Measurements from ENCODE around the gene OGFOD3.

The OGFOD3 gene

DNA sequence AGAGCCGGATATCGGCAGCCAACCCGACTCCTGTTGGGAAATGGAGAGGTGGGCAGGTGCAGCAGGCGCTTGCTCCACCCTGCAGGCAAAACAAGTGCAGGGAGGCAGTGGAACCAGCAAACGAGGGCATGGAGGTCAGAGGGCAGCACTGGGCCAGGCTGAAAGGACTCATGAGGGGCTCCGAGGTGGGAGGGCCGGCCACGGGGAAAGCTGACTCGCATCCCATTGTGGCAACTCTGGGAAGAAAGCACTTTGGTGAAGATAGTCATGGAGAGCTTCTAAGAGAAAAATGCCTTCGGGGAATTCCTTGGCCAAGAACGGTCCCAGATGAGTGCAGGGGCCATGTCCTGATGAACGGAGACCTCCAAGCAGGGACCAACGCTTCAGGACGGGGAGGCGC, 27.7 kb upstream of the OGFOD3 start:
- no peak for DNase-seq

DNA sequence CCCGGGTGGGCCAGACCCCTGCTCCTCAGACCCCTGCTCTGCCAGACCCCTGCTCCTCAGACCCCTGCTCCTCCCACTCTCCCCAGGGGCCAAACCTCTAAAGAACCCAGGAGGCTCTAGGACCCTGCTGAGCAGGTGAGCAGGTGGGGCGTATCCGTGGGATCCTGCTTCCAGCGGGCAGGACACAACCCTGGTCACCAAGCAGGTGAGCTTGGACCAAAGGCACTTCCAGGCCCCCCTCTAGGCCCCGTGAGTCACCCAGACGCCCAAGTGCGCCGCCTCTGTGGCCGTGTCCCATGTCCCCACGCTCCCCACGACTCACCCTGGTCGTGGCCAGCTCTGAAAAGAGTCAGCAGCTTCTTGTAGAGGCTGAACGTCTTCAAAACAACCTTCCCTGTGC, 27.2 kb upstream of the OGFOD3 start:
- DNase-seq = no peak

DNA sequence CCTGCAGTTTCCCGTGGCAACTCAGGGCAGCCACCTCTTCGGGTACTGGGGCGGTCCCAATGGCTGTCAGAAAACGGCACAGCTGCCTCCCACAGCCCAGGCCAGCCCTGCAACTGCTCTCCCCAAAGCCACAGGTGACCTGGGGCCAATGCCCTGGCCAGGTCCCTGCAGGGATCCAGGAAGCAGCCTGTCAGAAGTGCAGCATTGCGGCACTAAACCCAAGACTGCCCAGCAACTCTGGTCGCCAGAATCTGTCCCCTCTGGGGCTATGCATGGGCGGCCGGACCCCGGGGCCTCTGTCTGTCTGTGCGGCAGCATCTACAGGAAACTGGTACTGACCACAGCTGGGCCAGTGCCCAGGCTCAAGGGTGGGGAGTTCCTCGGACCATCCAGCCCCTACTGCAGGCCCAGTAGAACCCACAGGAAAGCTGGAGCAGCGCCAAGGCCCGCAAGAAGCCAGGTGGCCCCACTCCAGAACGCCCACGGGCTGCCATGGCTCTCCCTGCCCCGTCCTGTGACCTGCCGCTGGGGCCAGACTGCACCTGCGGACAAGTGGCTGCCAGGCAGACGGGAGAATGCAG, 26.6 kb upstream of the OGFOD3 start:
- no peak for DNase-seq

DNA sequence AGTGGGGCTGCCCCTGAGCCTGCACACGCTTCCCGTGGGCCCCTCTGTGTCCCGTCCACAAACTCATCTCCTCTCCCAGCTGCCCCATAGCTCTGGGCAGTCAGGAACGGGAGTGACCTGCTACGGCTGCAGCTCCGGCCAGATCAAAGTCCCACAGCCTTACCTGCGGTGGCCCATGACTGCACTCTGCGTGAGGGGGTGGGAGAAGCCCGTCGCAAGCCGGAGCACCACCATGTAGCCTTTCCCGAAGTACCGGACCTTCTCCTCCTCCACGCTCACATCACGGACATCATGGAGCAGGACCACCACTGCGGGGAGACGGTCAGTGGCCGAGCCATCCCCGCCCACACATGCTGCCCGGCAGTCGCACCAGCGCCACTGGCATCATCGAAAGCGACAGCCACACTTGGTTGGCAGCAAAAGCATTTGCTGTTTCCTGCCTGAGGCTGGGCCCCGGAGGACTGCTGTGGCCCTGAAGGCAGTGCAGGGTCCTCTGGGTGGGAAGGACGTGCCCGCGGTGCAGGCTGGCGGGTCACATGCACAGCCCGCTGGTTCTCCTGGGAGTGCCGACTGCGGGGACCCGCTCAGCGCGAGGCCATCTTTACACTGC, 26.0 kb upstream of the OGFOD3 start:
- no peak for DNase-seq

DNA sequence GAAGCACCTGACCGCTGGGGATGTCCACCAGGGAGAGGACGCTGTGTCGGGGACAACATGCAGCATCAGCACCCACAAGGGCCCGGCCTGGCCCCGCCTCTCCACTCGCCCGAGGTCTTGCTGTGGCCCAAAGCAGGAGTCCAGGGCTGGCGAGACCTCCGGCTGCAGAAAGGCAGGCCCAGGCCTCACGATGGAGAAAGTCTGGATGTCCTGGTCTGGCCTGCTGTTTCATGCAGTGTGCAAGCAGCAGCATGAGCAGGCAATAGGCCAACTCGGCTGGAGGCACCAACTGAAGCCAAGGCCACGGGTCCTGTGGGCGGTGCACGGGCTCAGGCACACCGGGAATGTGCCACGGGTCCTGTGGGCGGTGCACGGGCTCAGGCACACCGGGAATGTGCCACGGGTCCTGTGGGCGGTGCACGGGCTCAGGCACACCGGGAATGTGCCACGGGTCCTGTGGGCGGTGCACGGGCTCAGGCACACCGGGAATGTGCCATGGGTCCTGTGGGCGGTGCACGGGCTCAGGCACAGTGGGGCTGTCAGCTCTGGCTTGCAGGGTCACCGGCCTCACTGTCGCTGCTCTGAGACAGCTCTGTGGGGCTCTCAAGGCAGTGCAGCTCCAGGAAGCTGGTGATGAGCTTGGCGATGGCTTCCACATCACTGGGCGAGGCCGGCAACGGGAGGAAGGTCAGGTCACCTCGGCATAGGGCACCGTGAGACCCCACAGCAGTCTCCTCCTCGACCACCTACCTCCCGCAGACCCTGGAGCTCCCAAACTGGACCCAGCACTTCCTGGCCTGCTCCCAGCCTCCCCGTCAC, 25.3 kb upstream of the OGFOD3 start:
- DNase-seq = no peak

DNA sequence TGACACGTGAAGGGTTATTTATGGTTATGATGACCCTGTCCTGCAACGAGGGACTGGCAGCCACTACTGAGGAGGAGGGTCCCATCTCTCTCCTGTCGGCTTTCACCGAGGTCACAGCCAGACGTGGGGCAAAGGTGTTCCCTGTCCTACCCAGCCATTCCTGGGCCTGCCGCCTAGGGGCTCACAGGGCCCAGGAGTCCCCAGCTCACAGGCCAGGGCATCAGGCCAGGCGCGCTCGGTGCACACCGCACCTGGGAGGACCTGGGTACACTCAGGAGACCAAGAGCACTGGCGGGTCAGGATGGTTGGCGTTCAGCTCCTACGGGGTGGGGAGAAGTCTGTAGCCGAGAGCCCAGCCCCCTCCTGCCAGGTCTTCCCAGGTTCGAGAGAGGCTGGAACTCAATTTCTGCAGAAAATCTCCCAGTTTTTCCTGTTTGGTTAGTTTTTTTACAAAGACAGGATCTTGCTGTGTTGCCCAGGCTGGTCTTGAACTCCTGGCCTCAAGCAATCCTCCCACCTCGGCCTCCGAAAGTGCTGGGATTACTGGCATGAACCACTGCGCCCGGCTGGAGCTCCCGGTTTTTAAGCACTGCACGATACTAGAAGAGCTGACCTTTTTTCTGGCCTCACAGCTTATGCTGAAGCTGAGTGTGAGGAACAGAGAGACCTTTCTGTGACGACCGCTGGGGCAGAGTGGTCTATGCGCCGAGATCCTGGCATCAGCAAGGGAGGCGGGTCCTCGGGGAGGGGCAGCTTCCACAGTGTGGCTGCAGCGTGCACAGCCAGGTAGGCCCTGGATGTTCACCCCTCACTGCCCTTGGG, 24.5 kb upstream of the OGFOD3 start:
- DNase-seq = no peak

DNA sequence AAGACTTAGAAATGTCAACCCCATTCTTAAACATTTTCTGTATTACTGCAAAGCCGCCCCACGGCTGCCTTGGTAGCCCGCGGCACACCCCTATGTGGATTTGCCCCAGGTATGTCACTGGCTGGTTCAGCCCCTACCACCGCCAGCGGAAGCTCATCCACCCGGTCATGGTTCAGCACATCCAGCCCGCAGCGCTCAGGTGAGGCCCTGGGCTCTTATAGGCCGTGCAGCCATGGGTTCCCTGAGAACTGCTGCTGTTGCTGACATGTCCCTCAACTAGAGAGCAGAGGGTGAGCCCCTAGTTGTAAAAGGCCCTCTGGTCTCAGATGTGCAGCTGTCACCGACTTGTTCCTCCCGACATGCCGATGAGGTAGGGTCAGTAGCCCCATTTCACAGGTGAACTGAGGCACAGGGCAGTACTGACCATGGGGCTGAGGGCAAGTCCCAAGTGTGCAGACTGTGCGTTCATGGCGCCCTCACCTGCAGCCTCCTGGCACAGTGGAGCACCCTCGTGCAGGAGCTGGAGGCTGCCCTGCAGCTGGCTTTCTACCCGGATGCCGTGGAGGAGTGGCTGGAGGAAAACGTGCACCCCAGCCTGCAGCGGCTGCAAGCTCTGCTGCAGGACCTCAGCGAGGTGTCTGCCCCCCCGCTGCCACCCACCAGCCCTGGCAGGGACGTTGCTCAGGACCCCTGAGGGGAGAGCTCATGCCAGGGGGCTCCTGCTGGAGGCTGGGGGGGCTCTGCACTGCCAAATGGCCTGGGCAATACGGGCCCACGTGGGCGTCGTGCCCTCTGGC, 23.5 kb upstream of the OGFOD3 start:
- no peak for DNase-seq

DNA sequence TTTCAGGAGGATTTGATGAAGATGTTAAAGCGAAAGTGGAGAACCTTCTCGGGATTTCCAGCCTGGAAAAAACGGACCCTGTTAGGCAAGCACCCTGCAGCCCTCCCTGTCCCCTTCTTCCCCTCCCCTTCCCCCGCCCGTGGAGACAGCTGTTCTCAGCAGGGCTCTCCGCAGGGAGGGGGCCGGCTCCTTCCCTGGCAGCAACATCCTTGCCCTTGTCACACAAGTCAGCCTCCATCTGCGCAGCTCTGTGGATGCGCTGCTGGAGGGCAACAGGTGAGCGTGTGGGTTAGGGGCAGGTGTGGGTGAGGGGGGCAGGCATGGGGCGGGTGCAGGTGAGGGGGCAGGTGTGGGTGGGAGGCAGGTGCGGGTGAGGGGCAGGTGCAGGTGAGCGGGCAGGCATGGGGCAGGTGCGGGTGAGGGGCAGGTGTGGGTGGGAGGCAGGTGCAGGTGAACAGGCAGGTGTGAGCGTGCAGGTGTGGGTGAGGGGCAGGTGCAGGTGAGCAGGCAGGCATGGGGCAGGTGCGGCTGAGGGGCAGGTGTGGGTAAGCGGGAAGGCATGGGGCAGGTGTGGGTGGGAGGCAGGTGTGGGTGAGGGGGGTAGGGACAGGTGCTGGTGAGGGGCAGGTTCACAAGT, 22.7 kb upstream of the OGFOD3 start:
- no peak for DNase-seq

DNA sequence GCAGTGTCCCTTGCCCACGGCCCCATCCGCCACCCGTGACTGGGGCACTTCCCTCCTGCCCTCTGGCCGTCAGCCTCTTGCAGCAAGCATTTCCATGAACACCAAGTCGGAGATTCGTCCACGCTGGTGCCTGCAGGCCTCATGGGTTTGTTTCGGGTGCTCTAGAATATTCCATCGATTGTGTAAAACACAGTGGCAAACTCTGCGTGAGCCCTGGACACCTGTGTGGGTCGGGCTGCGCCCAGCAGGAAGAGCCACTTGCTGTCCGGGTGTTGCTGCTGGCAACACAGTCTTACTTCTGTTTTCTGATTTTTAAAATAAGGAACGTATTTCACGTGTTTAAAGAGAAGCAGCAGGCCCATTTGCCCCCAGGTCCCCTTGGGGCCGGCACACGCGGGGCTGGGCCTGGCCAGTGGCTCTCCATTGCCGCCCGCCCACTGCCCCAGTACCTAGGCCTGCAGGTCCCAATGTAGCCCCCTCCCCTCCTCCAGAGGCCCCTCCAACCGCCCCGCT, 22.1 kb upstream of the OGFOD3 start:
- DNase-seq = no peak

DNA sequence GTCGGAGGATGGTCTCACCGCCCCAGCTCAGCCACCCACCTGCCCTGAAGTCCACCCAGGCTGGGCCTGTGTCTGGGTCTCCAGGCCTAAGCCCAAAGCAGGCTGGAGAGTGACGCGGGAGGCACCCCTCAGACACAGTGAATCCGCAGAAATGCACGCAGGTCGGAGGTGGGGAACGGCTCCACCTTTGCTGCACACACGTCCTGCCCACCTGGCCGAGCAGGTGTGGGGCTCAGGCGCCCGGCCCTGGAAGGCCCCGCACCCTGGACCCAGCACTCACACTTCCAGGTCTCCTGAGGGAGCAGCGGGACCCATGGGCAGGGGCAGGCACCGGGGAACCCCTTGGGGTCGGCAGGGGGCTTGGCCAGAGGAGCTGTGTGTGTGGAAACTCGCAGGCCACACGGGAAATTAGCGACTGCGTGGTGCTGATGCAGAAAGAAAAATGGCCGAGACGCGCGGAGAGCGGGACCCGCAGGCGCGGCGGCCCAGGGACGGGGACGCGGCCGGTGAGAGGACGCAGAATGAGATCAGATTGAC, 21.5 kb upstream of the OGFOD3 start:
- DNase-seq = no peak

DNA sequence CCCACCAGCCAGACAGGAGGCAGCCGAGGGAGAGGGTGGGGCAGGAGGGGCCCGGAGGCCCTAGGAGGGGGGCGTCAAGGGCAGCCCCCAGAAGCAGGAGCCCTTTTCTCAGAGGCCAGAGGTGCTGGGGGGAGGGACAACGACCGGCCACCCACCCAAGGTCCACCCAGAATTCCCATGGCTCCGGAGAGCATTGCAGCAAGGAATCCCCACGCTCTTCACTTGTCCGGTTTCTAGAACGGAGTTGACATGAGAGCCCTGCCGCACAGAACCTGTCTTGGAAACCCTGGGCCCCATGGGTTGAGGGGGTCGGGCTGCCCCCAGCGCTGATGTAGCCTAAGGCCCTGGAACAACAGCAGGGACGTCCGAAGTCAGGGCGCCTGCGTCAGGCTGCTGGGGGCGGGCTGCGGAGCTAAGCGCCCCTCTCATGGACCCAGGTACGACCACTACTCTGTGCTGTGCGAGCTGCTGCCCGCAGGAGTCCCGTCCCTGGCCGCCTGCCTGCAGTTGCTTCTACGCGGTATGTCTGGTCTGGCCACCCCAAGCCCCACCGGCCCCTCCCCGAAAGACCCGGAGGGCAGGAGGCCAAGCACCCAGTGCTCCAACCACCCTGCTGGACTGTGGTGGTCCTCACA, 20.9 kb upstream of the OGFOD3 start:
- no peak for DNase-seq

DNA sequence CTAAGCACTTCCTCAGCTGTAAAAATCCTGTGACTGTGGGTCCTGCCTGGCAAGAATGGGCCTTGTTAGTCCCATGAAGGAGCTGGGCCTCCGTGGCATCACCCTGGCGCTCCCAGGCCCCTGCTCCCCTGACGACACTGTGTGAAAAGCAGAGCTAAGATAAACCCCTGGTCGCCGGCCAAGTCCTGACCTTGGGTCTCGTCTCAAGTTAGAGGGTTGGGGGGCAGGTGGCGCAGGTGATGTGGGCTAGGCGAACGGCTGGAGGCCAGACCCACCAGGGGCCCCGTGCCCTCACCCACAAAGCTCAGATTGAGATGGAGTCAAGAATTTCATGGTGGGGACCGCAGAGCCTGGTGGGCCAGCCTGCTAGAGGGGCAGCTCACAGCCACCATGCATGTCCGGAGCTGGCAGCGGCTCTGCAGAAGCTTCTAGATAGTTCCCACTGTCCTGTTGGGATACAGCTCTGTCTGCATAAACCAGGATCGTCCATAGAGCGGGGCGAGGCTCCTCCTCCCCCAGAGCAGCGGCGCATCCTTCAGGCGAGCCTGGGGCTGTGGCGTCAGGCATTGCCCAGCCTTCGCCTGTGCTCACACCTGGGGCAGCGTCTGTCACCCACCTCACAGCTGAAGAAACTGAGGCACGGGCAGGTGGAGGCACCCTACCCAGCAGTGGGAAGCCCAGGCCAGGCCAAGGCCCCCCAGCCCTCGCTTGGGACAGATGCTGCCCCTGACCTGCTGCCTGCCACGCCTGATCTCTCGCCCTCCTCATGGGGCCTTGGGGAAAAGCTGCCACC, 20.2 kb upstream of the OGFOD3 start:
- no peak for DNase-seq

DNA sequence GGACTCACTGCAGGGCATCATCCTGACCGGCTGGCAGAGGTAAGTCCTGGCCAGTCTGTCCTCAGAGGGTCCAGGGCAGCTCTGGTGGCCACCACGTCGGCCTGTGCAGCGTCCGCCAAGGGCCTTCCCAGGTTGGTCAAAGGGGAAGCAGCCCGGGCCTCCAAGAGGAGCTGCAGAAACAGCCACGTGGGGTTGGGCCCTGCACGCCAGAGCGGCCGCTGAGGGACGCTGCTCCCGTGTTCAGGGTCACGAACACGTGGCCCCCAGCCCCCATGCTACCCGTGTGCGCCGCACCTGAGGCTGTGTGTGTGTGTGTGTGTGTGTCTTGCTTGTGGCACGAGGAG, 18.9 kb upstream of the OGFOD3 start:
- DNase-seq = no peak

DNA sequence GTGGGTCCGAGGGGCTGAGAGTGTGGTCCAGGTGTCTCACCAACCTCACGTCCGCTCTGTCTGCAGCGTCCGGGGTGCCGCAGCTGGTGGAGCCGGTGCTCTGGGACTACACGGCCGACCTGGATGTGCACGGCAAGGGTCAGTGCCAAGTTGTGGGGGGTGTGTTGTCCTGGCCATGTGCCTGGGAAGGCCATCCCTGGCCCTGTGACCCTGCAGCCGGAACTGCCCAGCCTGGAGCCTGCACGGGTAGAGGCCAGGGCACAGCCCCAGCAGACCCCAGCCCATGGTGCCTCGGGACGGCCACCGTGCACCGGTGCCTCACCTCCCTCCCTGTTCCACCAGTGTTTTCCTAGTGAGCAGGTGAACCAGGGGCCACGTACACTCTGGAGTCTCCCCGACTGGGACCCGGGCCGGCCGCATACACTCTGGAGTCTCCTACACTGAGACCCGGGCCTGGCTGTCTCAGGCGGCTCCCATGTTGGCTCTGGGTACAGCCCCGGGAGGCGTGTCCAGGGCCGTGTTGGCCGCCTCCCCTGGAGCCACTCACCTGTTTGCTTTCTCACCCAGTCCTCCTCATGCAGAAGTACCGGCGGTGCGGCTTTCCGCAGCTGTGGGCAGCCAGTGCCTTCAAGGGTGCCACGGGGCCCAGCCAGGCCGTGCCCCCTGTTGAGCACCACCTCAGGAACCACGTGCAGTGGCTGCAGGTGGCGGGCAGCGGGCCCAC, 18.4 kb upstream of the OGFOD3 start:
- DNase-seq = no peak

DNA sequence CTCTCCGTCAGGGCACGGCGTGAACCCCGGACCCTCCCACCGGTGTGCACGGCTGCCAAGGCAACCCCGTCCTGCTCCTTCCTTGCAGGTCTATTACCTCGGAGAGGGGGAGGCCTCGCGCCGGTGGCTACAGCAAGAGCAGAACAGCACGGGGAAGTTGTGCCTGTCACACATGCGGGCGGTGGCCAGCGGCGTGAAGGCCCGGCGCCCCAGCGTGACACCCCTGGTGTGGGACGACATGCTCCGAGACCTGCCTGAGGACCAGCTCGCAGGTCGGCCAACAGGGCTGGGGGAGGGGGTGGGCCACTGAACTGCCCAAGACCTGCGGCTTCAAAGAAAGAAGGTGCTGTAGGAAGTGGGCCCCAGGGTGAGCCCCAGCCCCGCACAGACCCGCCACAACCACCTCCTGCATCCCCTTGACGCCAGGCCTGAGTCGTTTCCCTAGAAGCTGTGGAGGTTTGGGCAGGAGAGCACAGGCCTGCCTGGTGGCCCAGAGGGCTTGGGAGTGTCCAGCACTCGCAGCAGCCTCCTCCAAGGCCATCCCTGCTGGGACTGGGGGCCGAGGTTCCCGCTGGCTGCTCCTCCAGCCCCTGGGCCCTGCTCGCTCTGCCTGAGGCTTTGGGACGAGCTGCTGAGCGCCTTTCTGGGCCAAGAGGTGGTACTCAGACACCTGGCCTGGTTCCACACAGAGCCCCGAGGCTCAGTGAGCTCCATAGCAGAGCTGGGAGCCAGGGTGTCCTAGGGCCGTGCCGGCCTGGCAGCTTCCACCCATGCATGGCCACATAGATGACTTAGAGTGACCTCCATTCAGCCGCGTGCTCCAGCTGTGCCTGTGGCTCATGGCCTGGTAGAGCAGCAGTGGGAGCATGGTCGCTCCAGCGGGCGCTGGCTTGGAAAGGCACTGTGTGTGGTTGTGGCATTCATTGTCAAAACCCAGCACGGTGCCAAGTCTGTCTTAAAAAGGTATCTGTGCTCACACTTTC, 17.5 kb upstream of the OGFOD3 start:
- DNase-seq = no peak

DNA sequence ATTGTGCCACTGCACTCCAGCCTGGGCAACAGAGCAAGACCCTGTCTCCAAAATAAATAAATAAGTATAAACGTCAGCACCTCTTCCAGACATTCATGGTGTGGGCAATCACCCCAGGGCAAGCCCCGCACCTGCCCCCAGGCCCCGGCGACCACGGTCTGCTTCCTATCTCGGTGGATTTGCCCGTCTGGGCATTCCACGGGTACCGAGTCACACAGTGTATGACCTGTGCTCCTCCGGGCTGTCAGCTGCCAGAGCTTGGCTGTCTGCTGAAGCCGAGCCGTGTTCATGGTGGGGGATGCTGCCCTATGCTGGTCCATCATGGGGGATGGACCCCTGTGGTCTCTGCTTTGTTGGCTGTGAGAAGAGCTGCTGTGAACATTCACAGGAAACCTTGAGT, 16.7 kb upstream of the OGFOD3 start:
- no peak for DNase-seq

DNA sequence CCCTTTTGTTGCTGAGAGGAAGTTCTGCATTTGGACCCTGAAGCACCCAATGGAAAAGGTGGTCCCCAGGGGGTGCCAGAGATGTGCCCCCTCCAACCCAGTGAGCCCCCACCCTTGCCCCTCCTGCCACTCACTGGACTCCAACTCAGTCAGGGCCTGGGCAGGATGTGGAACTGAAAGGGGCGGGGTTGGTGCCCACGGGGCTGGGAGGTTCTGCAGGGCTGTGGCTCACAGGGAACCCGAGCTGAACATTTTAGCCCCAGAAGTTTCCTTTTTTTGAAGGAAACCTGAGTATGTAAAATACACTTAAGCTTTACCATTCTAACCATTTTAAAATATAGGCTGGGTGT, 15.8 kb upstream of the OGFOD3 start:
- no peak for DNase-seq

DNA sequence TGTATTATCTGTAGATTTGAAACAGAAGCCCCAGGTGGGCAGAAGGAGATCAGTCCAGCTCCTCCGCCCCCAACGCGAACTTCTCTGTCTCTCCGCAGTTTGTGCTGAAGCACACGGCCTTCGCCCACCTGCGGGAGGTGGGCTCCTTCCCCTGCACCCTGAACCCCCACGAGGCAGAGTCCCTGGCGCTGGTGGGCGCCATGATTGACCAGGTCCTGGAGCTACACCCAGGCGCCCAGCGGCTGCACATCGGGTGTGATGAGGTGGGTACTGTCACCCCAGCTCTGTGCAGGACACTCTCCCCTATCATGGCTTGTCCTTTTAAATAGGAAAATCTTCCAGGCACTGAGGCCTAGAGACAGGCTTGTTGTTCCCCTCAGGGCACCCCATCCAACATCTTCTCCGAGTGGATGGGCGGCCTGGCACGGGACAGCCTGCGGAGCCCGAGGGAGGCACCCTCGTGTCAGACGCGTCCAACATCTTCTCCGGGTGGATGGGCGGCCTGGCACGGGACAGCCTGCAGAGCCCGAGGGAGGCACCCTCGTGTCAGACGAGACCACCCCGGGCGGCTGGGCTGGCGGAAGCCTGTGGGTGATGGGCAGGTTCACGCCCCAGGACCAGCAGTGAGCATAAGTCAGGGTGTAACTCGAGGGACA, 15.3 kb upstream of the OGFOD3 start:
- no peak for DNase-seq
